Measurements from ENCODE around the gene RNF168.
"Not testable (repeated sequence)": the region's sequence is repeated elsewhere in the genome, so short reads cannot be mapped to it uniquely, and the experiment has no call there.

Gene RNF168, protein sequence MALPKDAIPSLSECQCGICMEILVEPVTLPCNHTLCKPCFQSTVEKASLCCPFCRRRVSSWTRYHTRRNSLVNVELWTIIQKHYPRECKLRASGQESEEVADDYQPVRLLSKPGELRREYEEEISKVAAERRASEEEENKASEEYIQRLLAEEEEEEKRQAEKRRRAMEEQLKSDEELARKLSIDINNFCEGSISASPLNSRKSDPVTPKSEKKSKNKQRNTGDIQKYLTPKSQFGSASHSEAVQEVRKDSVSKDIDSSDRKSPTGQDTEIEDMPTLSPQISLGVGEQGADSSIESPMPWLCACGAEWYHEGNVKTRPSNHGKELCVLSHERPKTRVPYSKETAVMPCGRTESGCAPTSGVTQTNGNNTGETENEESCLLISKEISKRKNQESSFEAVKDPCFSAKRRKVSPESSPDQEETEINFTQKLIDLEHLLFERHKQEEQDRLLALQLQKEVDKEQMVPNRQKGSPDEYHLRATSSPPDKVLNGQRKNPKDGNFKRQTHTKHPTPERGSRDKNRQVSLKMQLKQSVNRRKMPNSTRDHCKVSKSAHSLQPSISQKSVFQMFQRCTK

GRCh38 chr3:196503196-196504076 is at the start of gene RNF168:
TSS of gene RNF168 (minus strand) at chr3:196503768. CDS start at chr3:196503173, 595 bp downstream.
- H3K4me3 ChIP-seq (ENCODE audit: low read depth, low read length), result peak within 1 kb of the TSS; percentile 71
- TF ChIP-seq CTCF (IDR thresholded peaks at IDR 0.05; ENCODE audit: insufficient read depth, low read depth, low read length, missing control alignments), result no peak
- peak; percentile 99 for DNase-seq (ENCODE audit: low read depth)

DNA sequence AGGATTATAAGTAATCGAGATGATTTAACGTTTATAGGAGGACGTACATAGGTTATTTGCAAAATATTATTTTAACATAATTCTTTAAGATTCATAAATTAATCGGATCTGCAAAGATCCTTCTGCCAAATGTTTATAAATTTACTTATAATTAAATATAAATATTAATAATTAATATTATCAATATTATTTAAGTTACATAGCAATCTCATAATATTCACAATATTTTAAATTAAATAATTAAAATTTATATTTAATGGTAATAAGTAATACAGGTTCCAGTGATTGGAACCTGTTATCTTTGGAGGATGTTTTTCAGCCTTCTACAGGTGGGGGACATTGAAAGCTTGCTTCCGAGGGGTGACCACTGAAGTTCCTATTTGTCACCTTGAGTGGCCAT is 48.7 kb upstream of the RNF168 start:
- DNase-seq (ENCODE audit: low read depth), result no peak
- H3K4me3 ChIP-seq (ENCODE audit: low read depth, low read length), result no peak overlapping the region
- no peak for TF ChIP-seq CTCF (IDR thresholded peaks at IDR 0.05; ENCODE audit: insufficient read depth, low read depth, low read length, missing control alignments)

DNA sequence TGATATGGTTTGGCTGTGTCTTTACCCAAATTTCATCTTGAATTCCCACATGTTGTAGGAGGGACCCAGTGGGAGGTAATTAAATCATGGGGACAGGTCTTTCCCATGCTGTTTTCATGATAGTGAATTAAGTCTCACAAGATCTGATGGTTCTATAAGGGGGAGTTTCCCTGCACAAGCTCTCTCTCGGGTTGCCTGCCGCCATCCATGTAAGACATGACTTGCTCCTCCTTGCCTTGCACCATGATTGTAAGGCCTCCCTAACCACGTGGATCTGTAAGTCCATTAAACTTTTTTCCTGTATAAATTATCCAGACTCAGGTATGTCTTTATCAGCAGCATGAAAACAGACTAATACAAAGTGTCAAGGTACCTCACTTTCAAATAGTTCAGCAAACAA is 46.6 kb upstream of the RNF168 start:
- not testable (repeated sequence) for H3K4me3 ChIP-seq (ENCODE audit: low read depth, low read length); DNase-seq (ENCODE audit: low read depth)

GRCh38 chr3:196549312-196549711 is 45.7 kb upstream of the RNF168 start:
- not testable (repeated sequence) for H3K4me3 ChIP-seq (ENCODE audit: low read depth, low read length)

DNA sequence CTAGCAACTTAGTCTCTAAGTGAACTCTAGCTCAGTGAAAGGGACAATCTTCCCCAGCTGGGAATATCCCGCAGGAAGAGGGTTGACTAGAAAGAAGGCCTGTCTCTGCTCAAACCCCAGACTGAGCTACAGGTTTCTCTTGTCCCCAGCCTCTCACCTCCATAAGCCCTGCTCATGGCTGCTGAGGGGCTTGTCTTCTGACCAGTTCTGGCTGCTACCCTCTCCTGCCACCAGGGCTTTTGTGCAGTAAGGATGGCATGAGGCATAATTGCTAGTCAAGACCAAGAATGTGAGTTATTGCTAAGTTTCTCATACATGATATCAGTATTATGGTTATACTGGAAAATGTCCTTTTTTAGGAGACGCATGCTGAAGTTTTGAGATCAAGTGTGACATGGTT is 43.5 kb upstream of the RNF168 start:
- DNase-seq (ENCODE audit: low read depth), result no peak
- TF ChIP-seq CTCF (IDR thresholded peaks at IDR 0.05; ENCODE audit: insufficient read depth, low read depth, low read length, missing control alignments), result no peak
- H3K4me3 ChIP-seq (ENCODE audit: low read depth, low read length), result no peak overlapping the region

More at GRCh38 chr3:196549312-196549711, 45.7 kb upstream of the RNF168 start:
- DNase-seq (ENCODE audit: low read depth), result not testable (repeated sequence)

GRCh38 chr3:196546537-196546936 is 43.0 kb upstream of the RNF168 start:
- no peak for TF ChIP-seq CTCF (IDR thresholded peaks at IDR 0.05; ENCODE audit: insufficient read depth, low read depth, low read length, missing control alignments)
- H3K4me3 ChIP-seq (ENCODE audit: low read depth, low read length), result no peak overlapping the region
- no peak for DNase-seq (ENCODE audit: low read depth)

DNA sequence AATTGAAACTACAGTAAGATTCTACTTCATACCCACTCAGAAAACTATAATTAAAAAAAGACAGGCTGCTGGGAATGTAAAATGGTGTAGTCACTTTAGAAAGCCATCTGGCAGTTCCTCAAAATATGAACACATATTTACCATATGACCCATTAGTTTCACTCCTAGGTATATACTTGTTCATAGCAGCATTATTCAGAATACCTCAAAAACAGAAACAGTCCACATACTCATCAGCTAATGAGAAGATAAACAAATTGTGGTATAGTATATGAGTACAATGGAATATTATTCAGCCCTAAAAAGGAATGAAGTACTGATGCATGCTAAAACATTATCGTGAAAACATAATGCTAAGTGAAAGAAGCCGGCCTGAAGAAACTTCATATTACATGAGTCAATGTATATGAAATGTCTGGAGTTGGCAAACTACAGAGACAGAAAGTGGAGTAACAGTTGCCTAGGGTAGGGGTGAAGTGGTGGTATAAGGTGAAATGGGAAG is 41.0 kb upstream of the RNF168 start:
- no peak overlapping the region for H3K4me3 ChIP-seq (ENCODE audit: low read depth, low read length)
- DNase-seq (ENCODE audit: low read depth), result no peak
- TF ChIP-seq CTCF (IDR thresholded peaks at IDR 0.05; ENCODE audit: insufficient read depth, low read depth, low read length, missing control alignments), result no peak

Data from GM12865 (cell line).